HG02798 (cell line): ENCODE data around the gene RNASE3.
A peak's percentile ranks its signal among the peaks of the same experiment; 100 is the strongest.
"Not testable (repeated sequence)": the region's sequence is repeated elsewhere in the genome, so short reads cannot be mapped to it uniquely, and the experiment has no call there.

Experiments used
- ATAC-seq: cut with Tn5 transposase; IDR thresholded peaks from one replicate; pipeline ENCODE4 v1.9.1; 2021; ENCODE audit warnings: mild to moderate bottlenecking; ENCODE audit not compliant: unreplicated experiment, poor library complexity

RNASE3 gene

DNA sequence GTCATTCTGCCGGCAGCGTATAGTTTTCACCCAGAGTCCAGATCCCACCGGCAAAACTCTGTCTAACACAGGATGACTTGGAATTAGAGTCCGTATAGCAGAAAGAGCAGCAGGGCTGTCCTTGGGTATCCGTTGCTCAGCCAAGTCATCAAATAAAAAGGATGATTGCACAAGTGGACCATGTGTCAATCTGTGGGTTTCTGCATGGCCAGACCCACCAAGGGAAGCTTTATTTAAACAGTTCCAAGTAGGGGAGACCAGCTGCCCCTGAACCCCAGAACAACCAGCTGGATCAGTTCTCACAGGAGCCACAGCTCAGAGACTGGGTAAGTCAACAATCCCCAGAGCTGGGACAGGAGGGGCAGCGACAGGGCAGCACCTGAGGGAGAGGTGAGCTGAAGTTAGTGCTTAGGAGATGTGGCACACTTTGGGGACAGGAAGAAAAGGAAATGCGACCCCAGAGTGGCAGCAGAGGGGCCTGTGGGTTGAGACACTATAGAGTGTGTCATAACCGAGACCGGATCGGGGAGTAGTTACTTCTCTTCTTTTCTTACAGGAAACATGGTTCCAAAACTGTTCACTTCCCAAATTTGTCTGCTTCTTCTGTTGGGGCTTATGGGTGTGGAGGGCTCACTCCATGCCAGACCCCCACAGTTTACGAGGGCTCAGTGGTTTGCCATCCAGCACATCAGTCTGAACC lies at the start of gene RNASE3:
Gene RNASE3, plus strand, starts transcription at position 260 of the 700 bp plus-strand sequence. Its CDS starts 302 bp downstream, at position 562.
- ATAC-seq: not testable (repeated sequence)

GRCh38 chr14:20846560-20846959 lies 44.6 kb upstream of the RNASE3 start:
- ATAC-seq: no peak

GRCh38 chr14:20848316-20848954 lies 42.8 kb upstream of the RNASE3 start:
- no peak for ATAC-seq

DNA sequence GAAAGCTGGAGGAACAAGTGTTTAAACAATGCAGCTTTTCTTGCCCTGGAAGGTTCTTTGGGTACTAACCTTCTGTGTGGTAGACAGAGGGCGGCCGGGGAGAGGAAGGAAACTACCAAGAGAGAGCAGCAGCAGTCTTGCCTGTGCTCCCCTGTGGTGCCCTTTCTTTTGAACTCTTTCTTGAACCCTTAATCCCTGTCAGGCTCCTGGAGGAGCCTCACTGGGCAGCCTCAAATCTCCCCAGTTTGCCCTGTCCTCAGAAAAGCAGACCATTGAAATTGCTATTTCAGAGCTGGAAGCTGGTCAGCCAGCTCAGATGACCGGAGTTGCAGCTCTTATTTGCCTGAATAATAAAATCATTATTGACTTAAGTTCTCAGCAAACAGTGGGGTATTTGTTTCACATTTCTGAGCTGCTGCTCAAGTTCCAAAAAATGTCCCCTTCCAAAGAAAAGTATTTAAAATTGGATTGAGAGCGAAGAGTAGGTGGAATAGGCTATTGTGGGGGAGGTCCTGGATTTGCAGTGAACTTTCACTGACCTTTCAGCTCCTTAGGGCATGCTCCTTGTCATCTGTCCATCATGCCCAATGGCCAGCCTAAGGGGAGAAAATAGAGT lies 42.1 kb upstream of the RNASE3 start:
- no peak for ATAC-seq

- ATAC-seq: no peak
Measured at GRCh38 chr14:20853042-20853441, 38.1 kb upstream of the RNASE3 start.

DNA sequence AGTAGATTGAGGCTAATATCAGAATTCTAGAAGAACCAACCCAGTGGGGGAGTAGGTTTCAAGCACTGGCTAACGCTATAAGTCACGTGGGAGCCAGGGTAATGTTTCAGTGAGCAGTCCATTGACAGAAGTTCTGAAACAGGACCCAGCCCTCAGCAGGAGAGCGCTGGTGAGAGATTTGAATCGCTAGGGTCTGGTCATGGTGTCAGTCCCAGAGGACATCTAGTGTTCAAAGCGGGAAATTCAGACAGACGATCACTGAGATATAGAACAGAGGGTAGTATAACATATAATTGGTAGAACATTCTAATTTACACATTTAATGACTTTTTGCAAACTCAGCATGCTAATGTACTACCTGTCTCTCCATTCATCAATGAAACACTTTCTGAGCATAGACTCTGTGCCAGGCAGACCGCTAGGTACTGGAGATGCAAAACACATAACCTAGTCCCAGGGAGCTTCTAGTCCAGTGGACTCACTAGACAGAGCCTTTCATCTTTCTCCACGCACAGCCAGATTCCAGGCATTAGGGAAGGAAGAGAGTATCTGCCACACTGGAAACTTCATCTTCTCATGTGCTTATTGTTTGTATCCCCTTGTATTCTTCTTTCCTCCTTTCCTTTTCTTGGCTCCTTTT lies 35.4 kb upstream of the RNASE3 start:
- peak; percentile 89 for ATAC-seq

DNA sequence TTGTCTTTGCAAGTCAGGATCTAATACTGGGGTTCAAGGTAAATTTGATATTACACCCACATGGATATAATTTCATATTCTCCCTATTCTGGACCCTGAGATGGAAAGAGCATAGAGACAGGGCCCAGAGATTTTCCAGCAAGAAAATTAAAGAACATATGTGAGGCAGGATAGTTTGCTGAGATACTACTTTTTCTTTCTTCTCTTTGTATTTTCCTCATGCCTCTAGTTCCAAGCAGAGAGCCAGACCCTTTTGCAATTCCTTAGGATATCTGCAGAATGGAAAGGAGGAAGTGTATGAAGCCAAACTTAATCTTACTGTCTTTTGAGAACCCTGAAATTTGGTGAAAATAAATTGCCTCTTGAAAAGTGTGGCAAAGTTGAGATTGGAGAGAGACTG lies 34.0 kb upstream of the RNASE3 start:
- no peak for ATAC-seq

DNA sequence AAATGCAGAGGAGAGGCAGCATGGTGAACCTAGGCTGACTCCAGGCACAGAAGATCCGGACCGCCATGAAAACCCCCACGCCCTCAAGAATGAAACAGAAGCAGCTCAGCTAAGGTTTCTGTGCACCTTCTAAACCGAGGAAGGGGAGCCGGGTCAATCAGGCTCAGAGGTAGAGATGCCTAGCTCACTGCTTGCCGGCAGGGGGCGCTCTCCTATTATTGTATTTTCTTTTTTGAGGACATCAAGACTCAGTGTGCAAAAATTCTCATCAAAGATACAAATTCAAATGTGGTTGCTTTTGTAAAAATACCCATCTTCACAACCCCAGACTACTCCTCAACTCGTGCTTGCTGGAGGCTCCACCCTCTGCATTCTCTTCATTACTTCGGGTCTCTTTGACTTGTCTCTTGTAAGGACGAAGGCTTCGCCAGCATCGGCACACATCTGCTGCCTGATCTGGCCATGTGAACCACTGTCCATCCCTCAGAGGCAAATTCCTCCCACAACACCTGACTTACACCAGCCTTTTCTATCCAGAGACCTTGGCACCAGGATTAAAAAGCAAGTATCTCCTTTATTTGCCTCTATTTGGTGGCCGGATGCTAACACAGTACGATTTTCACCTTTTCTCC lies 33.4 kb upstream of the RNASE3 start:
- peak; percentile 47 for ATAC-seq

- no peak for ATAC-seq
Measured at GRCh38 chr14:20866194-20866593, 25.0 kb upstream of the RNASE3 start.

- no peak for ATAC-seq
Measured at GRCh38 chr14:20866963-20867362, 24.2 kb upstream of the RNASE3 start.

DNA sequence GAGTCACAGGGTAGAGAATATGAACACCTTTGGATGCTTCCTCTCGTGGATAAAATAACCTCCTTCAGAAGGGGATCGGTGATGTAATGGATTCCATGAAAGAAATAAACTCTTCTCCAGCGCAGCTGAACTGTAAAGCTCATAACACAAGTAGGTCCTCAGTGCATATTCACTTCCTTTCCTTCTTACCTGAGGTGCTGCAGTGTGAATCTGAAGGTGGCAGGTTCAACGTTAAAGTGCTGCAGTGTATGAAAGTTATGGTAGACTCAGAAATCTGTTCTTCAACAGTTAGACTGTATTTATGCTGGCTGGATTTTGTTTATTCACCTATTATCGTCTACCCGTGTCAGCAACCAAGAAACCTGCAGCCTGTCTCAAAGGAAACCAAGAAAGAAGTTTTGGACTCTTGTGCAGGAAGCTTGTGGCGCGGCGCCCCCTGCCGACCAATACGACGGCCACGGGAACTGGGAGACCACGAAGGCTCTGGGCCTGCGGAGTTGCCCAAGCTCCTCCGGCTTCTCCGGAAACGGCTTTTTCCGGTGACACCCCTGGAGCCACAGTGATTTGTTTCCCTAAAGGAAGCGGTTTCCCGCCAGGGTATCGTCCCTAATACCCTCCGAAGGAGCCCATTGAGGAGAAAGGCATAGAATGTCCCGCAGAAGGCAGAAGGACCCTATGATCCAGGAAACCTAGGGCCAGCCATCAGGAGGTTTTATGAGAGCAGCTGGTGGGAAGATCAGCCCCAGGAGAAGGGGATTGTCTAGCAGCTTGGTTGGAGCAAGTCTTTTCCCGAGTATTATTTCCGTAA lies 17.6 kb upstream of the RNASE3 start:
- peak; percentile 66 for ATAC-seq

- ATAC-seq: no peak
Measured at GRCh38 chr14:20877016-20877415, 14.2 kb upstream of the RNASE3 start.

DNA sequence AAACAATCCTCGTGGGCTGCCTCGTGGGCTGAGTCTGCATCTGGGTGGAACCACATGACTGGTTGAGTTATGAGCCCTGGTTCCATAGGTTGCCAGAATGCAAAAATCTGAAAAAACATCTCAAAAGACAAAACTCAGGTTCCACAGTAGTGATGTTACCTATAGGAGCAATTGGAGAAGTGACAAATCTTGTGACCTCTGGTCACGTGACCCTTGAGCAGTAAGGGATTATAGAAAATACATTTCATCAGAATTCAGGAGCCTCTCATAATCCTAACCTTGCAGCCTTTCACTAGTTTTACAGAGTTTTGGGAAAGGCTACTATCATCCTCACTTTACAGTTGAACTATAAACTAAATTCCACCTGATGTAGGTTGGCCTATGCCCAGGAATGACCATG lies 12.5 kb upstream of the RNASE3 start:
- no peak for ATAC-seq

GRCh38 chr14:20881229-20881628 lies 10.0 kb upstream of the RNASE3 start:
- ATAC-seq: not testable (repeated sequence)

- ATAC-seq: not testable (repeated sequence)
Measured at GRCh38 chr14:20882787-20883186, 8.4 kb upstream of the RNASE3 start.

GRCh38 chr14:20888411-20888810 lies 2.8 kb upstream of the RNASE3 start:
- ATAC-seq: not testable (repeated sequence)

DNA sequence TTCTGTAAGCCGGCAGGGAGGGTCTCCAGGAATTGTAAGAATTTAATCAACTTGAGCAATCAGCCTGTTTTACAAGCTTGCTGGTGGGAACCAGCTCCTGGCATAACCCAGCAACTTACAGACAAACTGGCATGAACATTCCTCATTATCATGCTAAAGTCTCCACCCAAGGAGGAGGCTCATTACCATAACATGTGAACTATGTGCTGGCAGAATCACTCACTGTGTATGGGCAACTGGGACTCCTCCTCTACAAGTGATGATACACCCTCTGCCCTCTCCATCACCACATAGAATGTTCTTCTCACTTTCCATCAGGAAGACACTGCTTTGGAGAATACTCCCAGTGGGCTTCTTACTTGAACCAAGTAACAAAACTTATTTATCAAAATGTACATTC lies 4.1 kb downstream of the RNASE3 start:
- ATAC-seq: not testable (repeated sequence)

DNA sequence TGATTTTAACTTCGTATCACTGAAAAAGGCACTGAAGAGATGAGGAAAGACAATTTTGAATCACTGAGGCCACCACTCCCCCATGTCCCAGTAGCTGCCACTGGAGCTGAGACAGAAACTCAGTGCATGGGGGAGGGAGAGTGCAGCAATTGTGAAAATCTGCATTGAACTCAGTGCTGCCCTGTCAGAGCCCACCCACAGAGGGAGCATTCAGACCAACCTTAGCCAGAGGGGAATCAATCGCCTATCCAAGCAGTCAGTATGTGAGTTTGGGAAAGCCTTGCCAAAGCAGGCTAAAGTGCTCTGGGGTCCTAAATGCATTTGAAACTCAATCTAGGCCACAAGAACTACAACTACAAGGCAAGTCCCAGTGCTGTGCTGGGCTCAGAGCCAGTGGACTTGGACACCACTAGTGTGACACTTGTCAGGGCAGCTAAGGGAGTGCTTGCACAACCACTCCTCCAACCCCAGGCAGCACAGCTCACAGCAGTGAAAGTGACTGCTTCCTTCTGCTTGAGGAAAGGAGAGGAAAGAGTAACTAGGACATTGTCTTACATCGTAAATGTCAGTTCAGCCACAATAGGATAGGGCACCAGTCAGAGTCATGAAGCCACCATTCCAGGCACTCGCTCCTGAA lies 13.3 kb downstream of the RNASE3 start:
- no peak for ATAC-seq

DNA sequence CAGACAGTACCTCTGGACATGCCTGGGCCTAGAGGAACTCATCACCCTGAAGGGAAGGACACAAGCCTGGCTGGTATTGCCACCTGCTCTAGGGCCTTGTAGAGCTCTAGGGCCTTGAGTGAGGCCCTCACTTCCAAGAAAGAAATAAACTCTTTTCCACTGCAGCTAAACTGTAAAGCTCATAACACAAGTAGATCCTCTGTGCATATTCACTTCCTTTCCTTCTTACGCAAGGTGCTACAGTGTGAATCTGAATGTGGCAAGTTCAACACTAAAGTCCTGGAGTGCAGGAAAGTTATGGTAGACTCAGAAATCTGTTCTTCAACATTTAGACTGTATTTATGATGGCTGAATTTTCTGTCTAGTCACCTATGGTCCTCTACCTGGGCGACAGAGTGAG lies 14.5 kb downstream of the RNASE3 start:
- no peak for ATAC-seq
